ENCODE measurements around the gene ZNF266.
A peak's percentile ranks its signal among the peaks of the same experiment; 100 is the strongest.

Gene ZNF266

DNA sequence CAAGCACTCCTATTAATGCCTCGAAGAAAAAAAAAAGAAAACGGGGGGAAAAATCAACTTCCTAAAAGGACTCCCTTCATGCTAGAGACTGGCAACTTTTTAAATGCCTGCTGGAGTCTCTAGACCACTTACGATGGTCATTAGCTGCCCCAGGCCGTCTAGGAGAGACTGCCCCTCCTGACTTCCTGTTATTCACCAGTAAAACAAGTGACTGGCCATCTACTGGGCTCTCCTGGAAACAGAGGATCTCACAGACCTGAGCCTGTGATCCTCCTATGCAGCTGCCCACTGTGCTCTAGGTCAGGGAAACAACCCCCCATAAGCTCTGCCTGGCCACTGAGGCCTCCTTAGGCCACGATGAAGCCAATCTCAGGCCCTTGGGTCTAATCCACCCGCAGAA lies 7.4 kb downstream of the ZNF266 start:
- H3K4me1 ChIP-seq (ENCODE audit: control insufficient read depth, insufficient read depth, low read length): no peaks in the 10 kb centered on the region
- H3K4me3 ChIP-seq (ENCODE audit: low read depth, low read length): no peak overlapping the region
- H3K36me3 ChIP-seq (ENCODE audit: control insufficient read depth, insufficient read depth, low read length): peaks cover 42% of the 10 kb centered on the region

GRCh38 chr19:9413240-9413954 lies 22.0 kb downstream of the ZNF266 start:
- no peak overlapping the region for H3K4me3 ChIP-seq (ENCODE audit: low read depth, low read length)
- peaks cover 66% of the 10 kb centered on the region for H3K36me3 ChIP-seq (ENCODE audit: control insufficient read depth, insufficient read depth, low read length)
- peaks cover 80% of the 10 kb centered on the region for H3K9me3 ChIP-seq (ENCODE audit: control insufficient read depth, insufficient read depth, low read depth, low read length)

More for the DNA sequence above, 7.4 kb downstream of the ZNF266 start:
- no peak overlapping the region for H3K27ac ChIP-seq (ENCODE audit: low read depth, low read length)
- H3K27me3 ChIP-seq (ENCODE audit: control insufficient read depth, insufficient read depth, low read length): no peaks in the 10 kb centered on the region
- no peak overlapping the region for H3K9ac ChIP-seq (ENCODE audit: low read length)
- H3K9me3 ChIP-seq (ENCODE audit: control insufficient read depth, insufficient read depth, low read depth, low read length): peaks cover 6% of the 10 kb centered on the region

DNA sequence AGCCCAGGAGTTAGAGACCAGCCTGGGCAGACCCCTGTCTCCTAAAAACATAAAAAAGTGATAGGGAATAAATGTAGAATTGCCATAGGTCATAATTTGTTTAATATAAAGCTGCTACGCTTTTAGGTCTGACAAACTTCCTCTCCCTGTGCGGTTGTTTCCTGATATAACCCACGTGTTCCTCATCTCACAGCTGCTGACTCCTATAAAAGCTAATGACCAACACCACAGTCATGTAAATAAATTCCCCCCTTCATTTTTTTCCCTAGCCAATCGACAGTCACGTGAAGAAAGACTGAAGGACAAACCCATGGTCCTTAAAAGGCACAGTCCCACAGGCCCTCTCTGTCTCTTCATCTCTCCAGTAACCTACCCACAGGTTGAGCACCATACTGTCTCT lies 27.5 kb downstream of the ZNF266 start:
- peaks cover 82% of the 10 kb centered on the region for H3K9me3 ChIP-seq (ENCODE audit: control insufficient read depth, insufficient read depth, low read depth, low read length)

More at GRCh38 chr19:9413240-9413954, 22.0 kb downstream of the ZNF266 start:
- Histone ChIP-seq H3K4me1 (ENCODE audit: control insufficient read depth, insufficient read depth, low read length) (no peaks in the 10 kb centered on the region), H3K27ac (ENCODE audit: low read depth, low read length) (no peak overlapping the region), H3K27me3 (ENCODE audit: control insufficient read depth, insufficient read depth, low read length) (no peaks in the 10 kb centered on the region), H3K9ac (ENCODE audit: low read length) (no peak overlapping the region)

DNA sequence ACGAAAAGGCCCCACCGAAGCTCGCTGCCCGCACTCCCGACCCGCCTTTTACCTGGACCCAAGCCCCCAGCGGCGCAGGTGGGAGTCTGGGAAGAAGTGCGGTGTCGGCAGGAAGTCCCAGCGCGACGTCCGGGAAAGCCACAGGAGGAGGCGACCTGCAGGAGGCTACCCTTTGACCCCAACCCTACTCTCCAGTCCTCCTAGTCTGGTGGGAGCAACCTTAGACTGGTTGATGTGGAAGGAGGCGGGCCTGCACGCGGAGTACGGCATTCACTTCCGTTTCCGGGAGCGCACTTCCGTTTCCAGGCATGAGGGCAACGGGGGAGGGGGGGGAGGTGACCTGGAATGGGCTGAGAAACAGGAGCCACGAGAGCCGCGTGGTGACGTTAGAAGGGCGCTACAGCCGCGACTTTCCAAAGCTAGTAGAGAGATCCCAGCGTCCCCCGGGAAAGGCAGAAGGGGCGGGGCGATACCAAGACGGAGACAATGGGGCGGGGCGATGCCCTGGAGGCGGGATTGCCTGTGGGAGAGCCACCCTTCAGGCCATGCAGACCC lies 28.5 kb downstream of the ZNF266 start:
- Histone ChIP-seq H3K9ac (ENCODE audit: low read length) (no peak overlapping the region), H3K27ac (ENCODE audit: low read depth, low read length) (no peak overlapping the region), H3K27me3 (ENCODE audit: control insufficient read depth, insufficient read depth, low read length) (no peaks in the 10 kb centered on the region), H3K36me3 (ENCODE audit: control insufficient read depth, insufficient read depth, low read length) (peaks cover 2% of the 10 kb centered on the region; the same call in 1 of the 2 replicates), H3K4me1 (ENCODE audit: control insufficient read depth, insufficient read depth, low read length) (no peaks in the 10 kb centered on the region), H3K9me3 (ENCODE audit: control insufficient read depth, insufficient read depth, low read depth, low read length) (peaks cover 72% of the 10 kb centered on the region), H3K4me3 (ENCODE audit: low read depth, low read length) (peak overlapping the region; percentile 42; the same call in 1 of the 2 replicates)

More for the DNA sequence above, 27.5 kb downstream of the ZNF266 start:
- Histone ChIP-seq H3K27ac (ENCODE audit: low read depth, low read length) (no peak overlapping the region), H3K4me3 (ENCODE audit: low read depth, low read length) (no peak overlapping the region), H3K27me3 (ENCODE audit: control insufficient read depth, insufficient read depth, low read length) (no peaks in the 10 kb centered on the region), H3K9ac (ENCODE audit: low read length) (no peak overlapping the region), H3K36me3 (ENCODE audit: control insufficient read depth, insufficient read depth, low read length) (peaks cover 11% of the 10 kb centered on the region), H3K4me1 (ENCODE audit: control insufficient read depth, insufficient read depth, low read length) (no peaks in the 10 kb centered on the region)

GRCh38 chr19:9381361-9381785 lies 54.0 kb downstream of the ZNF266 start:
- no peak overlapping the region for H3K9ac ChIP-seq (ENCODE audit: low read length)
- H3K9me3 ChIP-seq (ENCODE audit: control insufficient read depth, insufficient read depth, low read depth, low read length): peaks cover 94% of the 10 kb centered on the region
- H3K27ac ChIP-seq (ENCODE audit: low read depth, low read length): no peak overlapping the region
- no peaks in the 10 kb centered on the region for H3K27me3 ChIP-seq (ENCODE audit: control insufficient read depth, insufficient read depth, low read length)
- no peak overlapping the region for H3K4me3 ChIP-seq (ENCODE audit: low read depth, low read length)
- peaks cover 68% of the 10 kb centered on the region for H3K36me3 ChIP-seq (ENCODE audit: control insufficient read depth, insufficient read depth, low read length)
- no peaks in the 10 kb centered on the region for H3K4me1 ChIP-seq (ENCODE audit: control insufficient read depth, insufficient read depth, low read length)

DNA sequence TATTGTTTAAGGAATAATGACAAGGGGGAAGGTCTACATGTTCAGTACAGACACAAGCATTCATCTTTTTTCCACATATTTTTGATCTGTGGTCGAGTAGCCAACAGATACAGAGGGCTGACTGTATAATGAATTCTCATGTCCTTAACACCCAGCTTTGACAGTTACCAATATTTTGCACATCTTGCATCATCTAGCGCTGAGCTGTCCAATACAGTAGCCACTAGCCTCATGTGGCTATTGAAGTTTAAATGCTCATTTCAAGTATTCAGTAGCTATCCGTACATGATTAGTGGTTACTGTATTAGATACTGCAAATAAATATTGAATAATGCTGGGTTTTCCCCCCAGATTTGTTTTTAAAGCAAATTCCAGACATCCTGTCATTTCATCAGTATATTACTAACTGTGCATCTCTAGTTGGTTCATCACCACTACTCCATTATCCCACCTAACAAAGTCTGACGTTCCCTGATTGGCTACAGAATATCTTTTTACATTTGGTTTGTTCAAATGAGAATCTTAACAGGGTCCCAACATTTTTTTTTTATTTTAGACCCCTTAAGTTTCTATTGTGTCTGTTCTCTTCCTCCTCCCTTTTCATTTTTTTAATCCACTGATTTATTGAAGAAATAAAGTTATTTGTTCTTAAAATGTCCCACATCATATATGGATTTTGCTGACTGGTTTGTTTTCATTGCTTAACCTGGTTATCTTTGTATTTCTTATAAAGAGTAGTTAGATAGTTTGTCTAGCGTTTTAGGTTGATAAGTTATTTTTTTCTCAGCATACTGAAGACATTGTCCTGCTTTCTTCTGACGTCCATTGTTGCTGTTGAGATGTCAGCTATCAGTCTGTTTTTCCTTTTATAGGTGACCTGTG lies 64.4 kb downstream of the ZNF266 start:
- Histone ChIP-seq H3K27ac (ENCODE audit: low read depth, low read length) (no peak overlapping the region), H3K9me3 (ENCODE audit: control insufficient read depth, insufficient read depth, low read depth, low read length) (peaks cover 78% of the 10 kb centered on the region), H3K27me3 (ENCODE audit: control insufficient read depth, insufficient read depth, low read length) (no peaks in the 10 kb centered on the region), H3K36me3 (ENCODE audit: control insufficient read depth, insufficient read depth, low read length) (no peaks in the 10 kb centered on the region; the same call in 1 of the 2 replicates), H3K4me1 (ENCODE audit: control insufficient read depth, insufficient read depth, low read length) (no peaks in the 10 kb centered on the region), H3K9ac (ENCODE audit: low read length) (no peak overlapping the region), H3K4me3 (ENCODE audit: low read depth, low read length) (no peak overlapping the region)

GRCh38 chr19:9362905-9363304 lies 72.5 kb downstream of the ZNF266 start, which contains the start of gene ZNF177:
ZNF177 (plus strand) TSS chr19:9363013; CDS start chr19:9378312, 15,299 bp downstream.
- Histone ChIP-seq H3K4me3 (ENCODE audit: low read depth, low read length) (no peak within 1 kb of the TSS; the same call in 1 of the 2 replicates), H3K9ac (ENCODE audit: low read length) (no peak within 1 kb of the TSS), H3K9me3 (ENCODE audit: control insufficient read depth, insufficient read depth, low read depth, low read length) (peaks cover 67% of the 10 kb centered on the region), H3K27me3 (ENCODE audit: control insufficient read depth, insufficient read depth, low read length) (no peaks in the 10 kb centered on the region), H3K27ac (ENCODE audit: low read depth, low read length) (no peak within 1 kb of the TSS), H3K4me1 (ENCODE audit: control insufficient read depth, insufficient read depth, low read length) (no peaks in the 10 kb centered on the region), H3K36me3 (ENCODE audit: control insufficient read depth, insufficient read depth, low read length) (peaks cover under 1% of the 10 kb centered on the region; the same call in 1 of the 2 replicates)

Measured in HUES6 (cell line).